Stimulated activated CD8-positive, alpha-beta memory T cell treated with anti-CD3 and anti-CD28 coated beads, Interleukin-4, amount 100 ng/mL, for 24 hours (primary cell): ENCODE results near the gene SDE2.
"Not testable (repeated sequence)": the region's sequence is repeated elsewhere in the genome, so short reads cannot be mapped to it uniquely, and the experiment has no call there.

Experiments
- DNase-seq: peaks from one replicate; pipeline ENCODE4 v3.0.0-alpha.2; 2020; ENCODE audit warnings: low read depth

Gene SDE2

GRCh38 chr1:225999227-225999911, at the start of gene SDE2:
SDE2 (minus strand) TSS chr1:225999343; CDS start chr1:225999312, 31 bp downstream.
- peak; percentile 100 for DNase-seq

- DNase-seq, result no peak
These were observed 49.7 kb upstream of the SDE2 start for GRCh38 chr1:226048886-226049285.

GRCh38 chr1:226047495-226047894, 48.4 kb upstream of the SDE2 start:
- no peak for DNase-seq

- no peak for DNase-seq
These were observed 47.1 kb upstream of the SDE2 start for GRCh38 chr1:226046240-226046639.

- DNase-seq, result no peak
These were observed 45.5 kb upstream of the SDE2 start for GRCh38 chr1:226044514-226045101.

- no peak for DNase-seq
These were observed 42.3 kb upstream of the SDE2 start for GRCh38 chr1:226041419-226041818.

GRCh38 chr1:226038661-226039060, 39.5 kb upstream of the SDE2 start:
- no peak for DNase-seq

GRCh38 chr1:226035915-226036314, 36.8 kb upstream of the SDE2 start:
- no peak for DNase-seq

GRCh38 chr1:226034482-226034881, 35.3 kb upstream of the SDE2 start:
- DNase-seq, result no peak

- no peak for DNase-seq
These were observed 34.8 kb upstream of the SDE2 start for GRCh38 chr1:226033991-226034390.

GRCh38 chr1:226033582-226033981, 34.4 kb upstream of the SDE2 start:
- DNase-seq, result no peak

- no peak for DNase-seq
These were observed 30.6 kb upstream of the SDE2 start for GRCh38 chr1:226029568-226030225.

- no peak for DNase-seq
These were observed 30.0 kb upstream of the SDE2 start for GRCh38 chr1:226029093-226029496.

- no peak for DNase-seq
These were observed 28.5 kb upstream of the SDE2 start for GRCh38 chr1:226027538-226028217.

GRCh38 chr1:226026833-226027232, 27.7 kb upstream of the SDE2 start:
- no peak for DNase-seq

GRCh38 chr1:226023735-226024134, 24.6 kb upstream of the SDE2 start:
- no peak for DNase-seq

- DNase-seq, result no peak
These were observed 22.7 kb upstream of the SDE2 start for GRCh38 chr1:226021801-226022200.

GRCh38 chr1:226021401-226021800, 22.3 kb upstream of the SDE2 start:
- no peak for DNase-seq

GRCh38 chr1:226019572-226019971, 20.4 kb upstream of the SDE2 start:
- no peak for DNase-seq

- DNase-seq, result no peak
These were observed 17.9 kb upstream of the SDE2 start for GRCh38 chr1:226017070-226017469.

GRCh38 chr1:226009650-226010044, 10.5 kb upstream of the SDE2 start:
- DNase-seq, result no peak

GRCh38 chr1:226007126-226007892, 8.2 kb upstream of the SDE2 start:
- DNase-seq, result not testable (repeated sequence)
